GM12892 (cell line): ENCODE measurements around the gene JAKMIP3.
"Not testable (repeated sequence)": the region's sequence is repeated elsewhere in the genome, so short reads cannot be mapped to it uniquely, and the experiment has no call there.

Experiments
- DNase-seq: peaks from one replicate; pipeline ENCODE4 v3.0.0; 2011; ENCODE audit not compliant: insufficient read length
- FAIRE-seq: peaks from 2 replicates; lab custom pipeline; 2011; peaks lifted over from hg19 to GRCh38; lab: Jason Lieb, UNC
- POLR2A ChIP-seq: IDR thresholded peaks from 2 replicates; pipeline ENCODE4 v1.6.1; 2011; ENCODE audit warnings: low read depth, low read length, control low read depth
- POLR2AphosphoS5 ChIP-seq: IDR thresholded peaks from 2 replicates; pipeline ENCODE4 v1.6.1; 2011; ENCODE audit warnings: low read depth, low read length, control low read depth
- TAF1 ChIP-seq: IDR thresholded peaks from 2 replicates; pipeline ENCODE4 v1.6.1; 2011; ENCODE audit warnings: low read depth, mild to moderate bottlenecking, control low read depth, low read length, borderline replicate concordance

The JAKMIP3 gene

GRCh38 chr10:132069849-132070182 lies 4.1 kb downstream of the JAKMIP3 start:
- TF ChIP-seq TAF1, result no peak
- no peak for TF ChIP-seq POLR2A
- no peak for TF ChIP-seq POLR2AphosphoS5
- no peak for FAIRE-seq
- DNase-seq, result no peak

GRCh38 chr10:132070724-132071123 lies 5.0 kb downstream of the JAKMIP3 start:
- TF ChIP-seq POLR2A (no peak), POLR2AphosphoS5 (no peak), TAF1 (no peak)

GRCh38 chr10:132071667-132072066 lies 5.9 kb downstream of the JAKMIP3 start:
- DNase-seq (no peak), FAIRE-seq (no peak)
- TF ChIP-seq POLR2A, result no peak
- no peak for TF ChIP-seq TAF1
- TF ChIP-seq POLR2AphosphoS5, result no peak

More at GRCh38 chr10:132070724-132071123, 5.0 kb downstream of the JAKMIP3 start:
- DNase-seq, result no peak
- no peak for FAIRE-seq

- DNase-seq (no peak), FAIRE-seq (no peak)
- TF ChIP-seq TAF1 (no peak), POLR2A (no peak), POLR2AphosphoS5 (no peak)
These were observed 10.3 kb downstream of the JAKMIP3 start for GRCh38 chr10:132075909-132076577.

GRCh38 chr10:132076578-132077081 lies 10.9 kb downstream of the JAKMIP3 start:
- FAIRE-seq, result no peak
- no peak for DNase-seq
- TF ChIP-seq POLR2AphosphoS5 (no peak), TAF1 (no peak), POLR2A (no peak)

GRCh38 chr10:132077091-132077490 lies 11.3 kb downstream of the JAKMIP3 start:
- TF ChIP-seq POLR2AphosphoS5 (no peak), TAF1 (no peak), POLR2A (no peak)
- no peak for DNase-seq
- FAIRE-seq, result no peak

- DNase-seq, result no peak
- no peak for FAIRE-seq
- TF ChIP-seq TAF1 (no peak), POLR2A (no peak), POLR2AphosphoS5 (no peak)
These were observed 13.1 kb downstream of the JAKMIP3 start for GRCh38 chr10:132078746-132079345.

GRCh38 chr10:132084384-132084783 lies 18.6 kb downstream of the JAKMIP3 start:
- DNase-seq, FAIRE-seq: not testable (repeated sequence)

- DNase-seq, FAIRE-seq: not testable (repeated sequence)
These were observed 27.5 kb downstream of the JAKMIP3 start for GRCh38 chr10:132093236-132093635.

GRCh38 chr10:132094581-132095234 lies 29.0 kb downstream of the JAKMIP3 start:
- no peak for DNase-seq
- FAIRE-seq, result no peak
- TF ChIP-seq POLR2A (no peak), TAF1 (no peak), POLR2AphosphoS5 (no peak)

- no peak for FAIRE-seq
- no peak for DNase-seq
- TF ChIP-seq POLR2AphosphoS5, result no peak
- no peak for TF ChIP-seq POLR2A
- no peak for TF ChIP-seq TAF1
These were observed 29.8 kb downstream of the JAKMIP3 start for GRCh38 chr10:132095403-132096113.

GRCh38 chr10:132096223-132096622 lies 30.5 kb downstream of the JAKMIP3 start:
- no peak for TF ChIP-seq POLR2AphosphoS5
- no peak for TF ChIP-seq POLR2A
- no peak for TF ChIP-seq TAF1
- no peak for DNase-seq
- no peak for FAIRE-seq
